Coronary artery (tissue), 2 donors: Measurements from ENCODE around the gene C20orf96.
"Not testable (repeated sequence)": the region's sequence is repeated elsewhere in the genome, so short reads cannot be mapped to it uniquely, and the experiment has no call there.

ENCODE experiments used
- DNase-seq: peaks from one replicate; pipeline ENCODE4 v3.0.0-alpha.2; 2017; ENCODE audit warnings: low spot score
- H3K27ac ChIP-seq, 2 donors: fragments of 200-600 bp; sonication (generic); one replicate each; pipeline ENCODE4 v1.5.1; 2016 to 2019
- H3K4me3 ChIP-seq: fragments of 200-600 bp; sonication (generic); 2 replicates; pipeline ENCODE4 v1.5.1; 2016; ENCODE audit warnings: mild to moderate bottlenecking, moderate library complexity
- TF ChIP-seq, protein P1 (sequence below): fragments of 200-600 bp; sonication (generic); IDR thresholded peaks from one replicate; pipeline ENCODE4 v1.5.1; 2019; ENCODE audit warnings: antibody characterized with exemption

C20orf96 gene

DNA sequence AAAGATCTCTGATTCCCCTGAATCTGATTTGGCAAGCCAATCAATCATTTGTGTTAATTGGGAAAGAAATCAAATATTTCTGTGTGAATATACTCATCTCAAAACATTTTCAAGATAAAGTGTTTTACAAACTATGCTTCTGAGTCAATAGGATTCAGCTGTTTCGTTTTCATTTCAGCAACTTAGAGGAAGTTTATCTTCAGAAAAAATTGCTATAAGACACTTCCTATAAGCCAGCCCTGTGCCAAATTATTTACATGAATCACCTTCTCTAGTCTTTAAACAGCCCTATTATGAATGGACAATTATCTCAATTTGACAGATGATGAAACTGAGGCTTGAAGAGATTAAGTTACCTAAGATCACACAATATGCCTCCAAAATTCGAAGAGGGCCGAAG lies 52.6 kb downstream of the C20orf96 start:
- no peak overlapping the region for H3K27ac ChIP-seq
- DNase-seq = no peak
- no peak overlapping the region for H3K4me3 ChIP-seq
- TF ChIP-seq, protein P1, sequence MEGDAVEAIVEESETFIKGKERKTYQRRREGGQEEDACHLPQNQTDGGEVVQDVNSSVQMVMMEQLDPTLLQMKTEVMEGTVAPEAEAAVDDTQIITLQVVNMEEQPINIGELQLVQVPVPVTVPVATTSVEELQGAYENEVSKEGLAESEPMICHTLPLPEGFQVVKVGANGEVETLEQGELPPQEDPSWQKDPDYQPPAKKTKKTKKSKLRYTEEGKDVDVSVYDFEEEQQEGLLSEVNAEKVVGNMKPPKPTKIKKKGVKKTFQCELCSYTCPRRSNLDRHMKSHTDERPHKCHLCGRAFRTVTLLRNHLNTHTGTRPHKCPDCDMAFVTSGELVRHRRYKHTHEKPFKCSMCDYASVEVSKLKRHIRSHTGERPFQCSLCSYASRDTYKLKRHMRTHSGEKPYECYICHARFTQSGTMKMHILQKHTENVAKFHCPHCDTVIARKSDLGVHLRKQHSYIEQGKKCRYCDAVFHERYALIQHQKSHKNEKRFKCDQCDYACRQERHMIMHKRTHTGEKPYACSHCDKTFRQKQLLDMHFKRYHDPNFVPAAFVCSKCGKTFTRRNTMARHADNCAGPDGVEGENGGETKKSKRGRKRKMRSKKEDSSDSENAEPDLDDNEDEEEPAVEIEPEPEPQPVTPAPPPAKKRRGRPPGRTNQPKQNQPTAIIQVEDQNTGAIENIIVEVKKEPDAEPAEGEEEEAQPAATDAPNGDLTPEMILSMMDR = no peak

DNA sequence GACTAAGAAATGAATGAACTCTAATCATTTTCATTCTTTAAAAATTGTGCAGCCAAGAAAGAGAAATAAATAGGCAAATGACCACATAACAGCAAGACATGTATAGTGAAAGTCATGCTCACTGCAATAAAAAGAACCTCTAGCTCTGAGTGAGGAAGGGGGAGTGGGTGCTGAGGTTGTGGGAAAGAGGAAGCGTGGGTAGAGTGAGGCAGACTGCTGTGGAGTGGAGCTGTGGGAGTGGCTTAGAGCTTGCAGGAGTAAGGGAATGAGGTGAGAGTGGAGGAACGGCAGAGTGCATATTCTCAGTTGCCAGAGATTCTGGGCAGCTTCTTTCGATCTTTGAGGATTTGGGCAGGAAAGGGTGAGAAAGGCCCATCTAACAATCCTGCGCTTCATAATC lies 53.1 kb downstream of the C20orf96 start:
- Histone ChIP-seq H3K4me3 (no peak overlapping the region), H3K27ac (no peak overlapping the region)
- TF ChIP-seq, protein P1 = no peak
- DNase-seq = no peak

DNA sequence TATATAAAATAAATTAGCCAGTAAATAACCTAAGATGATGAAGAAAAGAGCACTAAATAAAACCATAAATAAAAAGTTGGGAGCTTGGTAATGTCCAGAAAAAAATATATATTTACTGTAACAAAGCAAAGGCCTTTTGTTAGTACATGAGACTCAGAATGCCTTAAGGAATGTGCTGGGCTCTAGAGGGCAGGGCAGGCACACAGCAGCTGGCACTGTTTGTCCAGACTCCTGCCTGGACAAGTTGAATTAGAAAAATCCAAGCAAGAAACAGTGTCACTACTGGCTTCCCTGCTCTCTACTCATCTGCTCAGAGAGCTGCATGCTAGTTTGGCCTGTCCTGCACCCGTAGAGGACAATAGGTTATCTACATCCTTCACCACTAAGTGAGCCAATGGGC lies 54.7 kb downstream of the C20orf96 start:
- no peak for DNase-seq
- H3K4me3 ChIP-seq = no peak overlapping the region
- H3K27ac ChIP-seq = no peak overlapping the region
- TF ChIP-seq, protein P1 = no peak

DNA sequence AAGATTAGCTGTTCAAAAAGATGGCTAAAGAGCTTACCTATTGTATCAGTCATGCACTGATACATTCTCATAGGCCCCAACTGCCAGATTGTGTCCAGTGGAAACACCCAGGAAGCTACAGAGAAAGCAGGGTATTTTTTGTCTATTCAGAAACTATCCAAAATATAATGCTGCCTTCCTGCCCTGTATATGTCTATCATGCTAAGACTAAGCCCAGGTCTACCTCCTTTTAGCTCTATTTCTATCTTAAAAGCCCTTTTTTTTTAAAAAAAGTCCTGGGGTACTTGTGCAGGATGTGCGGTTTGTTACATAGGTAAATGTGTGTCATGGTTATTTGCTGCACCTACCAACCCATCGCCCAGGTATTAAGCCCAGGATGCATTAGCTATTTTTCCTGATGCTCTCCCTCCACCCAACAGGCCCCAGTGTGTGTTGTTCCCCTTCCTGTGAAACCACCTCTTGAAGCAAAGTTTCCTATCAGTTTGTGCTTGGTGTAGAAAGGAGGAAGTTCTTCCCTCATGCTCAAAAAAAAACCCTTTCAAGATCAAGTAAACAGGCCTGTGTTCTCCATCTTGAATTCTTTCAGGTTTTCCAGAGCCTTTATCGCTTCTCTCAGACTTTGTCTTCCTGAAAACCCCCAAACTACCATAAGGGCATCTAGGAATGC lies 63.0 kb downstream of the C20orf96 start:
- H3K4me3 ChIP-seq = no peak overlapping the region
- no peak overlapping the region for H3K27ac ChIP-seq
- TF ChIP-seq, protein P1 = no peak
- DNase-seq = no peak

DNA sequence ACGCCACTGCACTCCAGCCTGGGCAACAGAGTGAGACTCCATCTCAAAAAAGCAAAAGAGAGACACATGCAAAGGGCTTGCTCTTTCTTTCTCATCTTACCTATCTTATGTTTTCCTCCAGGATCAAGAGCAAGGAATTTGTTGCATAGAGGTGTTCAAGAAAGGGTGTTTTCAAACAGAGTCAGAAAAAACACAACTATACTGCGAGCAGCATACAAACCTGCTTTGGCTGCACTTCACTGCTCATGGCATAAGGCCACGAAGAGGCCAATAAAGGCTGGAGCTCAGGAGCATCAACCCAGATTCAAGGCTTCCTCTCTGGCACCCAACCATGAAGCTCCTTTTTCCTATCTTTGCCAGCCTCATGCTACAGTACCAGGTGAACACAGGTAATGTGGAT lies 63.6 kb downstream of the C20orf96 start, which contains the start of gene DEFB129:
TSS of gene DEFB129 (plus strand) at position 301 of the 400 bp plus-strand sequence. CDS start at position 332, 31 bp downstream.
- DNase-seq = no peak
- TF ChIP-seq, protein P1 = no peak
- H3K4me3 ChIP-seq = no peak within 1 kb of the TSS
- no peak within 1 kb of the TSS for H3K27ac ChIP-seq

DNA sequence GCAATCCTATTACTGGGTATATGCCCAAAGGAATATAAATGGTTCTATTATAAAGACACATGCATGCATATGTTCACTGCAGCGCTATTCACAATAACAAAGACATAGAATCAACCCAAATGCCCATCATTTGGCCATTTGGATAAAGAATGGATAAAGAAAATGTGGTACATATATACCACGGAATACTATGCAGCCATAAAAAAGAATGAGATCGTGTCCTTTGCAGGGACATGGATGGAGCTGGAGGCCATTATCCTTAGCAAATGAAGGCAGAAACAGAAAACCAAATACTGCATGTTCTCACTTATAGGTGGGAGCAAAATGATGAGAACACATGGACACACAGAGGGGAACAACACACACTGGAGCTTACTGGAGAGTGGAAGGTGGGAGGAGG lies 64.7 kb downstream of the C20orf96 start:
- H3K4me3 ChIP-seq, DNase-seq, H3K27ac ChIP-seq: not testable (repeated sequence)

DNA sequence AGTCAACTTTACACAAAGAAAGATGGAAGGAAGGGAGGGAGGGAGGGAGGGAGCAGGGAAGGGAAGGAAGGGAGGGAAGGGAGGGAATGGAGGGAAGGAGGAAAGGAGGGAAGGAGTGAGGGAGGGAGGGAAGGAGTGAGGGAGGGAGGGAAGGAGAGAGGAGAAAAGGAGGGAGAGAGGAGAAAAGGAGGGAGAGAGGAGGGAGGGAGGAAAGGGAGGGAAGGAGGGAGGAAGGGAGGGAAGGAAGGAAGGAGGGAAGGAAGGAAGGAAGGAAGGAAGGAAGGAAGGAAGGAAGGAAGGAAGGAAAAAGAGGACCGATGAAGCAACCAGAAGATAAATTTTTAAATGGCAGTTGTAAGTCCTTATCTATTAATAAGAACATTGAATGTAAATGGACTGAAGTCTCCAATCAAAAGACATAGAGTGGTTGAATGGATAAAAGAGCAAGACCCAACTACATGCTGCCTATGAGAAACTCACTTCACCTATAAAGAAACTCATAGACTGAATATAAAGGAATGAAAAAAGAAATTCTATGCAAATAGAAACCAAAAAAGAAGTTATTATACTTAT lies 69.2 kb downstream of the C20orf96 start:
- TF ChIP-seq, protein P1 = no peak

More for the DNA sequence above, 69.2 kb downstream of the C20orf96 start:
- Histone ChIP-seq H3K4me3 (no peak overlapping the region), H3K27ac (no peak overlapping the region)
- no peak for DNase-seq
